GM10248 (cell line): ENCODE measurements around the gene FXYD6.

Experiments
- CTCF ChIA-PET: fragments of 300-600 bp; sonication (Branson Sonifier 250); formaldehyde crosslinking; extraction: SDS; loops from one replicate; lab custom pipeline; 2021; ENCODE audit warnings: antibody characterized with exemption; lab: Yijun Ruan, JAX
- POLR2A ChIA-PET: fragments of 350-650 bp; sonication (Branson Sonifier 250); formaldehyde crosslinking; extraction: SDS; loops from one replicate; lab custom pipeline; 2020; ENCODE audit warnings: antibody characterized with exemption; lab: Yijun Ruan, JAX
- DNase-seq: peaks from one replicate; pipeline ENCODE4 v3.0.0; 2012; ENCODE audit errors: extremely low spot score
- CTCF ChIP-seq: IDR thresholded peaks from 2 replicates; pipeline ENCODE4 v1.5.1; 2012; ENCODE audit warnings: mild to moderate bottlenecking, low read depth; ENCODE audit errors: extremely low read depth, missing control alignments, control extremely low read depth

Gene FXYD6

GRCh38 chr11:117911694-117912093, 35.2 kb upstream of the FXYD6 start:
- TF ChIP-seq CTCF, result no peak
- CTCF ChIA-PET, result interaction anchor here (1.0 to 1.5 kb wide), 4 partner anchors 10 to 35 kb away, joined by 3 to 6 read pairs (median 4); no protein-coding TSS in a partner anchor
- POLR2A ChIA-PET, result no interaction called here
- no peak for DNase-seq

- TF ChIP-seq CTCF, result no peak
- ChIA-PET CTCF (interaction anchor here (1.0 to 2.4 kb wide), 5 partner anchors 8 to 485 kb away, joined by 3 to 12 read pairs (median 4); no protein-coding TSS in a partner anchor), POLR2A (no interaction called here)
- DNase-seq, result no peak
These were observed 34.6 kb upstream of the FXYD6 start for GRCh38 chr11:117910941-117911655.

GRCh38 chr11:117910525-117910924, 34.1 kb upstream of the FXYD6 start:
- no peak for DNase-seq
- CTCF ChIA-PET, result interaction anchor here (1.0 to 2.4 kb wide), 3 partner anchors 9 to 484 kb away, joined by 3 to 12 read pairs (median 4); no protein-coding TSS in a partner anchor
- POLR2A ChIA-PET, result no interaction called here
- no peak for TF ChIP-seq CTCF

- no peak for TF ChIP-seq CTCF
- POLR2A ChIA-PET, result no interaction called here
- CTCF ChIA-PET, result interaction anchor here (1.1 to 2.4 kb wide), 2 partner anchors 37 to 484 kb away, joined by 4 to 12 read pairs; no protein-coding TSS in a partner anchor
- DNase-seq, result no peak
These were observed 33.3 kb upstream of the FXYD6 start for GRCh38 chr11:117909611-117910382.

- ChIA-PET CTCF (interaction anchor here (1.6 to 4.7 kb wide), 4 partner anchors 10 to 102 kb away, joined by 4 to 21 read pairs (median 10); no protein-coding TSS in a partner anchor), POLR2A (no interaction called here)
- TF ChIP-seq CTCF, result no peak
- DNase-seq, result no peak
These were observed 32.6 kb upstream of the FXYD6 start for GRCh38 chr11:117908959-117909610.
